Ecto neural progenitor cell (in vitro differentiated cells): ENCODE data around the gene CLCN2.

ENCODE experiments used
- DNase-seq: peaks from one replicate; pipeline ENCODE4 v3.0.0-alpha.2; 2018; ENCODE audit warnings: low spot score

The CLCN2 gene

GRCh38 chr3:184325715-184326369 is 35.6 kb downstream of the CLCN2 start:
- DNase-seq: no peak

- DNase-seq: no peak
Observed at GRCh38 chr3:184325269-184325668, 36.1 kb downstream of the CLCN2 start.

GRCh38 chr3:184323696-184324095 is 37.7 kb downstream of the CLCN2 start:
- DNase-seq: no peak

- DNase-seq: no peak
Observed at GRCh38 chr3:184322731-184323487, 38.5 kb downstream of the CLCN2 start.

- no peak for DNase-seq
Observed at GRCh38 chr3:184321666-184322065, 39.7 kb downstream of the CLCN2 start.

- no peak for DNase-seq
Observed at GRCh38 chr3:184320104-184320445, 41.3 kb downstream of the CLCN2 start.

GRCh38 chr3:184317201-184317600 is 44.2 kb downstream of the CLCN2 start:
- no peak for DNase-seq

- no peak for DNase-seq
Observed at GRCh38 chr3:184316792-184317191, 44.6 kb downstream of the CLCN2 start.

- DNase-seq: no peak
Observed at GRCh38 chr3:184315871-184316661, 45.3 kb downstream of the CLCN2 start.

- no peak for DNase-seq
Observed at GRCh38 chr3:184315543-184315867, 45.9 kb downstream of the CLCN2 start.

- peak; percentile 78 for DNase-seq
Observed at GRCh38 chr3:184314700-184315542, 46.5 kb downstream of the CLCN2 start.

GRCh38 chr3:184314363-184314699 is 47.1 kb downstream of the CLCN2 start, which contains the start of gene EIF4G1:
TSS of gene EIF4G1 (plus strand) at chr3:184314606. CDS start at chr3:184315797, 1,191 bp downstream.
- peak; percentile 95 for DNase-seq

GRCh38 chr3:184311633-184312032 is 49.8 kb downstream of the CLCN2 start:
- DNase-seq: no peak

GRCh38 chr3:184308744-184309143 is 52.7 kb downstream of the CLCN2 start:
- no peak for DNase-seq

- DNase-seq: no peak
Observed at GRCh38 chr3:184307915-184308314, 53.5 kb downstream of the CLCN2 start.

GRCh38 chr3:184306341-184306972 is 54.9 kb downstream of the CLCN2 start:
- no peak for DNase-seq

GRCh38 chr3:184305577-184305976 is 55.8 kb downstream of the CLCN2 start:
- no peak for DNase-seq

GRCh38 chr3:184300378-184300720 is 61.1 kb downstream of the CLCN2 start:
- DNase-seq: no peak

GRCh38 chr3:184299488-184300377 is 61.7 kb downstream of the CLCN2 start:
- no peak for DNase-seq

- DNase-seq: peak; percentile 99
Observed at GRCh38 chr3:184298759-184299487, 62.5 kb downstream of the CLCN2 start, which contains the start of gene PSMD2. TSS of gene PSMD2 (plus strand) at chr3:184299241. CDS start at chr3:184299267, 26 bp downstream.
